Measurements from ENCODE around the gene ASTN2. TPM values are rescaled to one million over a fixed set of nuclear protein-coding genes. Genes with fewer than 3 reads are reported as not detected.

The ASTN2 gene
- polyA plus RNA-seq, 1 experiment, result 12.8 TPM

- Histone ChIP-seq H3K4me3 (ENCODE audit: low read depth, low read length) (no peak overlapping the region), H3K27me3 (ENCODE audit: control insufficient read depth, insufficient read depth, low read length) (no peaks in the 10 kb centered on the region), H3K36me3 (ENCODE audit: control insufficient read depth, insufficient read depth, low read length) (no peaks in the 10 kb centered on the region)
- TF ChIP-seq CTCF (IDR thresholded peaks at IDR 0.05; ENCODE audit: insufficient read depth, low read depth, low read length), result no peak
- CTCF ChIA-PET, result no interaction called here
- DNase-seq (ENCODE audit: low read depth), result no peak
- POLR2A ChIA-PET, result no interaction called here
Measured at GRCh38 chr9:116525611-116526010, 889.2 kb downstream of the ASTN2 start.

- ChIA-PET CTCF (no interaction called here), POLR2A (no interaction called here)
- no peak for TF ChIP-seq CTCF (IDR thresholded peaks at IDR 0.05; ENCODE audit: insufficient read depth, low read depth, low read length)
- no peak for DNase-seq (ENCODE audit: low read depth)
- H3K27me3 ChIP-seq (ENCODE audit: control insufficient read depth, insufficient read depth, low read length), result no peaks in the 10 kb centered on the region
- H3K4me3 ChIP-seq (ENCODE audit: low read depth, low read length), result no peak overlapping the region
- H3K36me3 ChIP-seq (ENCODE audit: control insufficient read depth, insufficient read depth, low read length), result no peaks in the 10 kb centered on the region
Measured at GRCh38 chr9:116524778-116525470, 889.9 kb downstream of the ASTN2 start.

GRCh38 chr9:116520218-116520617, 894.6 kb downstream of the ASTN2 start:
- POLR2A ChIA-PET, result no interaction called here
- CTCF ChIA-PET, result no interaction called here
- Histone ChIP-seq H3K27me3 (ENCODE audit: control insufficient read depth, insufficient read depth, low read length) (no peaks in the 10 kb centered on the region), H3K4me3 (ENCODE audit: low read depth, low read length) (no peak overlapping the region), H3K36me3 (ENCODE audit: control insufficient read depth, insufficient read depth, low read length) (no peaks in the 10 kb centered on the region)
- no peak for TF ChIP-seq CTCF (IDR thresholded peaks at IDR 0.05; ENCODE audit: insufficient read depth, low read depth, low read length)
- DNase-seq (ENCODE audit: low read depth), result no peak

GRCh38 chr9:116516456-116516855, 898.4 kb downstream of the ASTN2 start:
- no peak for DNase-seq (ENCODE audit: low read depth)
- Histone ChIP-seq H3K36me3 (ENCODE audit: control insufficient read depth, insufficient read depth, low read length) (no peaks in the 10 kb centered on the region), H3K4me3 (ENCODE audit: low read depth, low read length) (no peak overlapping the region), H3K27me3 (ENCODE audit: control insufficient read depth, insufficient read depth, low read length) (no peaks in the 10 kb centered on the region)
- ChIA-PET POLR2A (no interaction called here), CTCF (interaction anchor here (0.6 kb wide), 1 partner anchor 936 kb away, joined by 3 read pairs; no protein-coding TSS in a partner anchor)
- TF ChIP-seq CTCF (IDR thresholded peaks at IDR 0.05; ENCODE audit: insufficient read depth, low read depth, low read length), result no peak

GRCh38 chr9:116515541-116515940, 899.3 kb downstream of the ASTN2 start:
- no peaks in the 10 kb centered on the region for H3K36me3 ChIP-seq (ENCODE audit: control insufficient read depth, insufficient read depth, low read length)
- POLR2A ChIA-PET, result no interaction called here
- H3K27me3 ChIP-seq (ENCODE audit: control insufficient read depth, insufficient read depth, low read length), result no peaks in the 10 kb centered on the region
- CTCF ChIA-PET, result interaction anchor here (0.6 kb wide), 1 partner anchor 64 kb away, joined by 3 read pairs; no protein-coding TSS in a partner anchor
- DNase-seq (ENCODE audit: low read depth), result no peak
- H3K4me3 ChIP-seq (ENCODE audit: low read depth, low read length), result no peak overlapping the region
- TF ChIP-seq CTCF (IDR thresholded peaks at IDR 0.05; ENCODE audit: insufficient read depth, low read depth, low read length), result no peak
